Vagina (tissue), 2 donors: ENCODE measurements around the gene MGMT.

Experiments used
- CTCF ChIP-seq, 3 experiments: fragments of 450-650 bp in 2 of 3; fragments of 200-600 bp in 1 of 3; sonication (generic) in 1 of 3; IDR thresholded peaks; one replicate each; pipeline ENCODE4 v1.5.1; 2017 to 2019; ENCODE audit warnings: antibody characterized with exemption in 3 of 3, mild to moderate bottlenecking in 2 of 3, moderate library complexity in 2 of 3
- POLR2A ChIP-seq, 2 donors: fragments of 450-650 bp; IDR thresholded peaks; one replicate each; pipeline ENCODE4 v1.6.1; 2017; ENCODE audit warnings: antibody characterized with exemption in 2 of 2, mild to moderate bottlenecking in 2 of 2, moderate library complexity in 2 of 2

- TF ChIP-seq POLR2A (IDR thresholded peaks at IDR 0.05), result no peak
- TF ChIP-seq CTCF (IDR thresholded peaks at IDR 0.05), result no peak
Observed at GRCh38 chr10:129766611-129767550, 299.8 kb downstream of the MGMT start.
